IMR-90 (cell line): ENCODE data around the gene ERG. TPM values are rescaled to one million over a fixed set of nuclear protein-coding genes. Genes with fewer than 3 reads are reported as not detected.

ENCODE experiments used
- ATAC-seq: fragments of 200-7000 bp; cut with Tn5 transposase; 2 replicates; pipeline ENCODE4 v1.9.1; 2020; ENCODE audit warnings: low read depth, mild to moderate bottlenecking, moderate library complexity
- BruUV-seq: library from RNA; stranded (reverse); fragments of 400-500 nt; replicated peaks from 2 replicates; lab custom pipeline; 2021; lab: Mats Ljungman, UMichigan
- CTCF ChIA-PET: fragments of 300-600 bp; formaldehyde crosslinking; extraction: SDS; loops from one replicate; lab custom pipeline; 2021; ENCODE audit warnings: antibody characterized with exemption; lab: Yijun Ruan, JAX
- POLR2A ChIA-PET: fragments of 300-600 bp; sonication (Branson Sonifier 250); formaldehyde crosslinking; loops from one replicate; lab custom pipeline; 2022; ENCODE audit warnings: antibody characterized with exemption; ENCODE audit not compliant: unreplicated experiment; lab: Charles Lee
- DNase-seq: peaks from one replicate; pipeline ENCODE4 v3.0.0; 2013
- H2AFZ ChIP-seq: replicated peaks from 2 replicates; pipeline ENCODE3; 2013; ENCODE audit warnings: low read length, mild to moderate bottlenecking; ENCODE audit not compliant: poor library complexity
- H2AK5ac ChIP-seq: 2 replicates; pipeline ENCODE4 v1.6.1; 2013; ENCODE audit warnings: low read depth, low read length, inconsistent platforms
- H2AK9ac ChIP-seq: replicated peaks from 2 replicates; pipeline ENCODE3; 2013; ENCODE audit warnings: mild to moderate bottlenecking, low read depth, low read length, moderate library complexity; ENCODE audit not compliant: poor library complexity
- H2BK120ac ChIP-seq: 2 replicates; pipeline ENCODE4 v1.6.1; 2013; ENCODE audit warnings: low read depth, low read length, inconsistent platforms
- H2BK15ac ChIP-seq: 3 replicates; pipeline ENCODE4 v1.6.1; 2013; ENCODE audit warnings: low read depth, low read length, inconsistent platforms
- H2BK20ac ChIP-seq: 2 replicates; pipeline ENCODE4 v1.6.1; 2013; ENCODE audit warnings: low read depth, mild to moderate bottlenecking, inconsistent platforms, low read length, moderate library complexity
- H2BK5ac ChIP-seq: 2 replicates; pipeline ENCODE4 v1.6.1; 2013; ENCODE audit warnings: mild to moderate bottlenecking, low read depth, low read length, inconsistent platforms; ENCODE audit not compliant: poor library complexity, severe bottlenecking
- H3K14ac ChIP-seq: replicated peaks from 2 replicates; pipeline ENCODE4 v1.6.1; 2013; ENCODE audit warnings: low read depth, low read length, inconsistent platforms
- H3K18ac ChIP-seq: 2 replicates; pipeline ENCODE4 v1.6.1; 2013; ENCODE audit warnings: low read depth, low read length, control low read depth
- H3K23ac ChIP-seq: 2 replicates; pipeline ENCODE4 v1.6.1; 2013; ENCODE audit warnings: low read depth, low read length, inconsistent platforms
- H3K27ac ChIP-seq: 2 replicates; pipeline ENCODE4 v1.5.1; 2013; ENCODE audit warnings: mild to moderate bottlenecking, control low read depth, low read length; ENCODE audit not compliant: insufficient read depth
- H3K27me3 ChIP-seq: 2 replicates; pipeline ENCODE4 v1.6.1; 2013; ENCODE audit warnings: low read length; ENCODE audit not compliant: control insufficient read depth, insufficient read depth
- H3K36me3 ChIP-seq: 2 replicates; pipeline ENCODE4 v1.6.1; 2013; ENCODE audit warnings: low read length, mixed read lengths; ENCODE audit not compliant: control insufficient read depth, insufficient read depth
- H3K4ac ChIP-seq: 2 replicates; pipeline ENCODE4 v1.6.1; 2013; ENCODE audit warnings: low read depth, low read length, inconsistent platforms
- H3K4me1 ChIP-seq: 2 replicates; pipeline ENCODE4 v1.6.1; 2013; ENCODE audit warnings: low read length, mixed read lengths; ENCODE audit not compliant: control insufficient read depth, insufficient read depth
- H3K4me2 ChIP-seq: 2 replicates; pipeline ENCODE4 v1.6.1; 2013; ENCODE audit warnings: low read depth, mild to moderate bottlenecking, control low read depth, low read length, moderate library complexity
- H3K4me3 ChIP-seq: 2 replicates; pipeline ENCODE4 v1.5.1; 2013; ENCODE audit warnings: low read depth, mild to moderate bottlenecking, control low read depth, low read length, moderate library complexity; ENCODE audit not compliant: insufficient read depth
- H3K56ac ChIP-seq: 2 replicates; pipeline ENCODE4 v1.6.1; 2013; ENCODE audit warnings: low read length, inconsistent platforms; ENCODE audit not compliant: insufficient read depth; ENCODE audit errors: extremely low read depth
- H3K79me1 ChIP-seq, 2 experiments: 2 replicates each; pipeline ENCODE4 v1.6.1; 2013; ENCODE audit warnings: low read length in 2 of 2, inconsistent platforms in 1 of 2, low read depth in 1 of 2
- H3K9ac ChIP-seq: 2 replicates; pipeline ENCODE4 v1.6.1; 2013; ENCODE audit warnings: low read depth, low read length, control low read depth
- H3K9me1 ChIP-seq: 2 replicates; pipeline ENCODE4 v1.6.1; 2013; ENCODE audit warnings: low read length, inconsistent platforms; ENCODE audit not compliant: insufficient read depth
- H3K9me3 ChIP-seq: 2 replicates; pipeline ENCODE4 v1.6.1; 2013; ENCODE audit warnings: low read length; ENCODE audit not compliant: control insufficient read depth, insufficient read depth
- H4K20me1 ChIP-seq: 2 replicates; pipeline ENCODE4 v1.6.1; 2013; ENCODE audit warnings: low read length, inconsistent platforms; ENCODE audit not compliant: insufficient read depth
- H4K5ac ChIP-seq: 2 replicates; pipeline ENCODE4 v1.6.1; 2013; ENCODE audit warnings: mild to moderate bottlenecking, low read depth, low read length, control low read depth
- H4K8ac ChIP-seq, 2 experiments: 2 replicates each; pipeline ENCODE4 v1.6.1; 2013; ENCODE audit warnings: low read depth in 2 of 2, low read length in 2 of 2, control low read depth in 1 of 2, inconsistent platforms in 1 of 2
- H4K91ac ChIP-seq: 2 replicates; pipeline ENCODE4 v1.6.1; 2013; ENCODE audit warnings: low read depth, low read length, inconsistent platforms; ENCODE audit not compliant: insufficient read depth
- BHLHE40 ChIP-seq: fragments of 150-350 bp; IDR thresholded peaks from 2 replicates; pipeline ENCODE4 v1.6.1; 2016; ENCODE audit warnings: mild to moderate bottlenecking, low read depth, low read length
- CEBPB ChIP-seq: IDR thresholded peaks from 2 replicates; pipeline ENCODE4 v1.6.1; 2012; ENCODE audit warnings: low read depth, low read length, improper control_type of control experiment
- CHD1 ChIP-seq: IDR thresholded peaks from 2 replicates; pipeline ENCODE4 v1.6.1; 2012; ENCODE audit warnings: low read depth, low read length, improper control_type of control experiment
- FOS ChIP-seq: fragments of 150-350 bp; IDR thresholded peaks from 2 replicates; pipeline ENCODE4 v1.6.1; 2016; ENCODE audit warnings: low read depth, low read length
- MAFK ChIP-seq: IDR thresholded peaks from 2 replicates; pipeline ENCODE4 v1.6.1; 2012; ENCODE audit warnings: low read depth, low read length, improper control_type of control experiment
- MAZ ChIP-seq: IDR thresholded peaks from 2 replicates; pipeline ENCODE4 v1.6.1; 2012; ENCODE audit warnings: low read depth, mild to moderate bottlenecking, low read length, improper control_type of control experiment, moderate library complexity, borderline replicate concordance
- MXI1 ChIP-seq: IDR thresholded peaks from 2 replicates; pipeline ENCODE4 v1.6.1; 2012; ENCODE audit warnings: low read depth, mild to moderate bottlenecking, low read length, moderate library complexity, borderline replicate concordance
- NFE2L2 ChIP-seq: fragments of 150-350 bp; IDR thresholded peaks from 2 replicates; pipeline ENCODE4 v1.6.1; 2016; ENCODE audit warnings: low read depth, mild to moderate bottlenecking, low read length
- POLR2A ChIP-seq: IDR thresholded peaks from 2 replicates; pipeline ENCODE4 v1.6.1; 2012; ENCODE audit warnings: mild to moderate bottlenecking, low read depth, low read length
- RAD21 ChIP-seq: IDR thresholded peaks from 2 replicates; pipeline ENCODE4 v1.6.1; 2012; ENCODE audit warnings: low read length, improper control_type of control experiment
- SMC3 ChIP-seq: fragments of 150-350 bp; IDR thresholded peaks from 2 replicates; pipeline ENCODE4 v1.6.1; 2016; ENCODE audit warnings: low read depth, mild to moderate bottlenecking, antibody characterized with exemption, low read length, moderate library complexity
- WGBS, 2 experiments: methylation state at CpG; one replicate each; pipeline versions ENCODE4 v1.1.5 to v1.1.7; 2013; ENCODE audit warnings: missing lambda C conversion rate in 2 of 2; ENCODE audit not compliant: insufficient read length in 1 of 2; ENCODE audit errors: extremely low coverage in 2 of 2; 5-methylcytosine and 5-hydroxymethylcytosine counted together
- dilution Hi-C: fragments of 300-500 bp; cut with HindIII; formaldehyde crosslinking; loops from one replicate; pipeline ENCODE4 v1.14.3; 2018; ENCODE audit warnings: low sequenced_read_pairs; ENCODE audit not compliant: unreplicated experiment
- in situ Hi-C: fragments of 300-500 bp; cut with MboI; formaldehyde crosslinking; loops from 3 replicates; pipeline ENCODE4 v1.14.3; 2019; ENCODE audit warnings: low sequenced_read_pairs, inconsistent platforms, mixed read lengths
- intact Hi-C: fragments of 100-400 bp; cut with micrococcal nuclease; formaldehyde crosslinking; loops from 2 replicates; pipeline ENCODE4 v1.10.0; 2022
- polyA plus RNA-seq, 3 experiments: library from polyadenylated mRNA; depleted of rRNA; stranded (reverse); fragments of >200 nt; gene quantifications; 2 replicates each; pipeline ENCODE4 v1.2.3, GENCODE V29; 2012; ENCODE audit warnings: low replicate concordance in 1 of 3
- total RNA-seq: library from RNA; depleted of rRNA; stranded (reverse); fragments of >200 nt; gene quantifications from 2 replicates; pipeline ENCODE4 v1.2.3, GENCODE V29; 2012
- TF ChIP-seq, protein P1 (sequence below): fragments of 150-350 bp; IDR thresholded peaks from 2 replicates; pipeline ENCODE4 v1.6.1; 2016; ENCODE audit warnings: low read depth, mild to moderate bottlenecking, low read length, moderate library complexity, borderline replicate concordance
- TF ChIP-seq, protein P2 (sequence below): fragments of 150-350 bp; IDR thresholded peaks from 2 replicates; pipeline ENCODE4 v1.6.1; 2017; ENCODE audit warnings: mild to moderate bottlenecking, antibody characterized with exemption, low read length, low read depth
- TF ChIP-seq, protein P3 (sequence below): conservative IDR thresholded peaks from 2 replicates; pipeline ENCODE4 v1.5.1; 2012; ENCODE audit warnings: mild to moderate bottlenecking, low read depth, low read length, improper control_type of control experiment

ERG gene
- total and polyA plus RNA-seq, 2 of the 4 experiments (the other 2 are of a cell fraction), result not detected

DNA sequence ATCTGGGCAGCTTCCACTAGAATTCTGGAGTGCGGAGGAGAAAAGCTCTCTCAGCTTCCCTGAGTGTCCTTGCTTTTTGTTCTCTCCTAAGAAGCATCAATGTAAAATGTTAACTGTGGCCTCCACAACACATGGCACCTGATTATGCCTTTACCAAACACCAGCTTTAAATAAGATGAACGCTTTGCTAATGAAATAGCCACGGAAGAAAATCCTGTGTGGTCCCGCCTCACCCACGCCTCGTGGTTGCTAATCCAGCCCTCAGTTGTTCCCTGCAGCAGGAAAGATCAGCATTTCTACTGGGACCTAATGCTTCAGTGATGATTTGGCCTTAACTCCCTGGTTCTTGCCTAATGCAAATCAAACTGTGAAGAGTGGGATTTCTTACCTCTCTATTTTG, 1.8 kb upstream of the ERG start:
- DNase-seq (no peak), ATAC-seq (no peak)
- Histone ChIP-seq H4K8ac (no peak overlapping the region), H2AK5ac (no peak overlapping the region), H4K91ac (no peak overlapping the region), H2BK15ac (no peak overlapping the region), H2BK20ac (no peak overlapping the region), H3K27me3 (peaks cover 25% of the 10 kb centered on the region), H2AFZ (no peak overlapping the region), H3K4ac (no peak overlapping the region), H3K9me1 (no peaks in the 10 kb centered on the region), H2BK5ac (no peak overlapping the region), H3K4me2 (no peak overlapping the region), H2AK9ac (no peak overlapping the region), H3K14ac (no peak overlapping the region), H2BK120ac (no peak overlapping the region), H3K9me3 (no peaks in the 10 kb centered on the region), H3K18ac (no peak overlapping the region), H3K27ac (no peak overlapping the region), H3K79me1 (no peaks in the 10 kb centered on the region), H3K9ac (no peak overlapping the region), H3K4me1 (no peaks in the 10 kb centered on the region), H3K36me3 (no peaks in the 10 kb centered on the region), H4K20me1 (no peaks in the 10 kb centered on the region), H4K5ac (no peak overlapping the region), H3K56ac (no peak overlapping the region), H3K4me3 (no peak overlapping the region), H3K23ac (no peak overlapping the region)
- WGBS, 2 experiments, result 50% methylated on average over 2 of the region's 6 CpGs; no CpG with 5 or more reads in 1 of the 2 experiments
- POLR2A ChIA-PET, result no interaction called here
- in situ Hi-C loops (loop anchor here (10.0 kb wide), 1 partner anchor 675 kb away; no protein-coding TSS in a partner anchor), intact Hi-C loops (loop anchor here (10.0 kb wide), 1 partner anchor 885 kb away; a partner anchor contains a TSS), dilution Hi-C loops (no loop called here)
- TF ChIP-seq MAFK (no peak), BHLHE40 (no peak), NFE2L2 (no peak), POLR2A (no peak), CEBPB (no peak), MAZ (no peak), SMC3 (no peak), CHD1 (no peak), FOS (no peak), MXI1 (no peak), RAD21 (no peak)
- TF ChIP-seq, protein P1, sequence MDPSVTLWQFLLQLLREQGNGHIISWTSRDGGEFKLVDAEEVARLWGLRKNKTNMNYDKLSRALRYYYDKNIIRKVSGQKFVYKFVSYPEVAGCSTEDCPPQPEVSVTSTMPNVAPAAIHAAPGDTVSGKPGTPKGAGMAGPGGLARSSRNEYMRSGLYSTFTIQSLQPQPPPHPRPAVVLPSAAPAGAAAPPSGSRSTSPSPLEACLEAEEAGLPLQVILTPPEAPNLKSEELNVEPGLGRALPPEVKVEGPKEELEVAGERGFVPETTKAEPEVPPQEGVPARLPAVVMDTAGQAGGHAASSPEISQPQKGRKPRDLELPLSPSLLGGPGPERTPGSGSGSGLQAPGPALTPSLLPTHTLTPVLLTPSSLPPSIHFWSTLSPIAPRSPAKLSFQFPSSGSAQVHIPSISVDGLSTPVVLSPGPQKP, result no peak
- TF ChIP-seq, protein P2, sequence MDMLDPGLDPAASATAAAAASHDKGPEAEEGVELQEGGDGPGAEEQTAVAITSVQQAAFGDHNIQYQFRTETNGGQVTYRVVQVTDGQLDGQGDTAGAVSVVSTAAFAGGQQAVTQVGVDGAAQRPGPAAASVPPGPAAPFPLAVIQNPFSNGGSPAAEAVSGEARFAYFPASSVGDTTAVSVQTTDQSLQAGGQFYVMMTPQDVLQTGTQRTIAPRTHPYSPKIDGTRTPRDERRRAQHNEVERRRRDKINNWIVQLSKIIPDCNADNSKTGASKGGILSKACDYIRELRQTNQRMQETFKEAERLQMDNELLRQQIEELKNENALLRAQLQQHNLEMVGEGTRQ, result no peak
- TF ChIP-seq, protein P3, sequence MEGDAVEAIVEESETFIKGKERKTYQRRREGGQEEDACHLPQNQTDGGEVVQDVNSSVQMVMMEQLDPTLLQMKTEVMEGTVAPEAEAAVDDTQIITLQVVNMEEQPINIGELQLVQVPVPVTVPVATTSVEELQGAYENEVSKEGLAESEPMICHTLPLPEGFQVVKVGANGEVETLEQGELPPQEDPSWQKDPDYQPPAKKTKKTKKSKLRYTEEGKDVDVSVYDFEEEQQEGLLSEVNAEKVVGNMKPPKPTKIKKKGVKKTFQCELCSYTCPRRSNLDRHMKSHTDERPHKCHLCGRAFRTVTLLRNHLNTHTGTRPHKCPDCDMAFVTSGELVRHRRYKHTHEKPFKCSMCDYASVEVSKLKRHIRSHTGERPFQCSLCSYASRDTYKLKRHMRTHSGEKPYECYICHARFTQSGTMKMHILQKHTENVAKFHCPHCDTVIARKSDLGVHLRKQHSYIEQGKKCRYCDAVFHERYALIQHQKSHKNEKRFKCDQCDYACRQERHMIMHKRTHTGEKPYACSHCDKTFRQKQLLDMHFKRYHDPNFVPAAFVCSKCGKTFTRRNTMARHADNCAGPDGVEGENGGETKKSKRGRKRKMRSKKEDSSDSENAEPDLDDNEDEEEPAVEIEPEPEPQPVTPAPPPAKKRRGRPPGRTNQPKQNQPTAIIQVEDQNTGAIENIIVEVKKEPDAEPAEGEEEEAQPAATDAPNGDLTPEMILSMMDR, result no peak
- BruUV-seq, result no TSS peak
- CTCF ChIA-PET, result no interaction called here
